Measurements from ENCODE around the gene ZNF32.
"Not testable (repeated sequence)": the region's sequence is repeated elsewhere in the genome, so short reads cannot be mapped to it uniquely, and the experiment has no call there.

The ZNF32 gene

DNA sequence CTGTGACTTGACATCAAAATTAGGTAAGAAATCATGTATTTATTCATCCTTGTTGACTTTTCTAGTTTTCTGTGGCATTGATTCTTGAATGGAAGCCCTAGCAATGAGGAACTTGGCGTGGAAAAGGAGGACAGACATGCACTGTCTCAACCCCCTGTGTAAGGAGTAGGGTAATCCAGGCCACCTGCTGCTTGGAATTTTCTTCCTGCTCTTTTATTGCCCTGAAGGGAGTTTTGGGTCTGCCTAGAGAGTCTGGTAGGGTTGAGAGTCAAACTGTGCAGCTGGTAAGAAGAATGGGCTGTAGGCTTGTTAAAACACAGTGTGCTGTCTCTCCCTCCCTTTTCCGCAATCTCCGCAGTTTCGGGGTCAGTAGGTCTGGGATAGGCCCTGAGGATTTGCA is 19.7 kb downstream of the ZNF32 start:
- DNase-seq (ENCODE audit: low spot score) = no peak

DNA sequence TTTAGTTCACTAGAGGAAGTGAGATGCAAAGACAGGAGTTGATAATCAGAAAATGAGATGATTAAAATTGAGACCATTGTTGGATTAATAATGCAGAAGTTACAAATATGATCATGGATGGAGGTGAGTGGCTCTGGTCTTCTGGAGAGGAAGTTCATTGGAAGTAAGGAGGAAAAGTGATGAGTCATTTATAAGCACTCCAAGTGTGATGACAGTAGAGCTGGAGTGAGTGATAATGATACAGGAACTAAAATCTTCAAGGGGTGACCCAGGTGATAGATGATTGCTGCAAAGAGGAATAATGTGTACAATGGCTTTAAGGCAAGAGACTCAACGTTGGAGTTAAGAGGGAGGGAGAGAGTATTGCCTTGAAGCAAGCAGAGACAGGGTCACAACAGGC is 20.7 kb downstream of the ZNF32 start:
- DNase-seq (ENCODE audit: low spot score) = no peak

DNA sequence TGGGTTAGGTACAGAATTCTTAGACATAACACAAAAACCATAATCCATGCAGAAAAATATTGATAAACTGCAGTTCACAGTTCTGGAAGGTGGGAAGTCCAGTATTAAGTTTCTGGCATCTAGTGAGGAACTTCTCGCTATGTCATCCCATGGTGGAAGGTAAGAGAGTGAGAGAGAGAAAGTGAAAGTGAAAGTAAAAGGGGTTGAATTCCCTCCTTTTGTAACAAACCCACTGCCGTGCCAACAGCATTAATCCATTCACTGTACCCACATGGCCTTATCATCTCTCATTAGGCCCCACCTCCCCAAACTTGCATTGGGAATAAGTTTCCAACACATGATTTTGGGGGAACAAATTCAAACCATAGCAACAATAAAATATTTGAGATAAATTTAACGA is 25.3 kb downstream of the ZNF32 start:
- DNase-seq (ENCODE audit: low spot score) = peak; percentile 19

DNA sequence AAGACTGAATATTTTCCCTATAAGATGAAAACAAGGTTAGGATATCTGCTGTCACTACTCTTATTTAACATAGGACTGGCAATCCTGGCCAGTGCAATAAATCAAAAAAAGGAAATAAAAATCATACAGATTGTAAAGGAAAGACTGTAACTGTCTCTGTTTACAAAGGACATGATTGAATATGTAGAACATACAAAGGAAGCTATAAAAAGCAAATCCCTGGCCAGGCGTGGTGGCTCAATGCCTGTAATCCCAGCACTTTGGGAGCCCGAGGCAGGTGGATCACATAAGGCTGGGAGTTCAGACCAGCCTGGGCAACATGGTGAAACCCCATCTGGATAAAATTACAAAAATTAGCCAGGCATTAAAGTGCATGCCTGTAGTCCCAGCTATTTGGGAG is 26.6 kb downstream of the ZNF32 start:
- no peak for DNase-seq (ENCODE audit: low spot score)

DNA sequence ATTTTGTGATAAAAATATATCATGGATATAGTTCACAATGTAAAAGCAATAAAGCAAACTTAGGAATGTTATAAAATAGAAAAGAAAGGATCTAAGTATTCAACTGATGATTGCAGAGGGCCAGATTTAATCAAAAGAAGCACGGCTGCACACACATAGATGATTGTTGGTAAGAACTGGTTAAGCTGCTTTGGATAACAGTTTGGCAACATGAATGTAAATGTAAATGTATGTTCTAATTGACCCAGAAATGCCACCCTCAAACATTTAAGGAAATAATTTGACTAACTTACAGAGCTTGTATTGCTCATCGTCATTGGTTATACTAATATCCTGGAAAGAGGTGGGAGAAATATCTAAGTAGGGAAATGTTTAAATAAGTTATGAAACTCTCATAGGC is 29.3 kb downstream of the ZNF32 start:
- DNase-seq (ENCODE audit: low spot score) = no peak

DNA sequence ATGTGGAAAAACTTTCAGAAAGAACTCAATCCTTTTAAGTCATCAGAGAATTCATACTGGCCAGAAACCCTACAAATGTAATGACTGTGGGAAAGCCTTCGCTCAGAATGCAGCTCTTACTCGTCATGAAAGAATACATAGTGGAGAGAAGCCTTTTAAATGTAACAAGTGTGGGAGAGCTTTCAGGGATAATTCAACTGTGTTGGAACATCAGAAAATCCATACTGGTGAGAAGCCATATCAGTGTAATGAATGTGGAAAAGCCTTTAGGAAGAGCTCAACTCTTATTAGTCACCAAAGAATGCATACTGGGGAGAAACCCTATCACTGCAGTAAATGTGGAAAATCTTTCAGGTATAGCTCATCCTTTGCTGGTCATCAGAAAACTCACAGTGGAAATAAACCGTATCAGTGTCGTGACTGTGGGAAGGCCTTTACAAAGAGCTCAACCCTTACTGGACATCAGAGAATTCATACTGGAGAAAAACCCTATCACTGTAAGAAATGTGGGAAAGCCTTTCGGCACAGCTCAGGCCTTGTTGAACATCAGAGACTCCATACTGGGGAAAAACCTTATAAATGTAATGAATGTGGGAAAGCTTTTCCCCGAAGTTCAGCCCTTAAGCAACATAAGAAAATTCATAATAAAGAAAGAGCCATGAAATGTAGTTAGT is 31.8 kb downstream of the ZNF32 start:
- no peak for DNase-seq (ENCODE audit: low spot score)

DNA sequence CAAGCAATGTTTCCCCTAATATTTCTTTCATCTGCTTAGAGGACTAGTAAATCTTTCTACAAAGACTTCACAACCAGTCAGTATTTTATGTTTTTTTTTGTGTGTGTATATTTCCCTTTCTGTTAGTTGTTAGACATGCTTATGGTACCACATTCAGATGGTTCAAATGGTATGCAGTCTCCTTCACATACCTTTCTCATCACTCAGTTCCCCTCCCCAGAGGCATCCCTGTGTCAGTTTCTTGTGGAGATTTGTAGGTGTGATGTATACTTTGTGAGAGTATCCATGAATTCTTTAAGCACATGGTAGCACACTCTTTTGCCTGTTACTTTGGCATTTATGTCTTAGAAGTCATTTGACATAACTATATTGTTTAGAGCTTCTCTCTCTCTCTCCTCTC is 38.0 kb downstream of the ZNF32 start:
- no peak for DNase-seq (ENCODE audit: low spot score)

DNA sequence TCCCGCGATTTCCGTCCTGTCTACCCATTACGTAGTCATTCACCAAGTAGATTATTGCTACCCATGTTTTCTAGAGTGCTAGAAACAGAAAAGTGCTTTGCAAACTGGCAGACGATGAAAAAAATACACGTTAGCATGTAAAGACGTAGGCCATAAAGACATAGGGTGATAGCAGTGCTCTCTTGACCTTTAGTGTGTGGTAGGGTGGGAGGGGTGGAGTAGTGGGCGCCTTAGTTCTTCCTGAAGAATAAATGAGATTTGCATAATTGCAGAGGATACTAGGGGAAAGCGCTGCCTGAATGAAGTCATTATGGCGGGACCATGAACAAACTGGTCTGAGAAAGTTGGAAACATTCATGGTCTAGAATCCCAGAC is 41.5 kb downstream of the ZNF32 start:
- no peak for DNase-seq (ENCODE audit: low spot score)

DNA sequence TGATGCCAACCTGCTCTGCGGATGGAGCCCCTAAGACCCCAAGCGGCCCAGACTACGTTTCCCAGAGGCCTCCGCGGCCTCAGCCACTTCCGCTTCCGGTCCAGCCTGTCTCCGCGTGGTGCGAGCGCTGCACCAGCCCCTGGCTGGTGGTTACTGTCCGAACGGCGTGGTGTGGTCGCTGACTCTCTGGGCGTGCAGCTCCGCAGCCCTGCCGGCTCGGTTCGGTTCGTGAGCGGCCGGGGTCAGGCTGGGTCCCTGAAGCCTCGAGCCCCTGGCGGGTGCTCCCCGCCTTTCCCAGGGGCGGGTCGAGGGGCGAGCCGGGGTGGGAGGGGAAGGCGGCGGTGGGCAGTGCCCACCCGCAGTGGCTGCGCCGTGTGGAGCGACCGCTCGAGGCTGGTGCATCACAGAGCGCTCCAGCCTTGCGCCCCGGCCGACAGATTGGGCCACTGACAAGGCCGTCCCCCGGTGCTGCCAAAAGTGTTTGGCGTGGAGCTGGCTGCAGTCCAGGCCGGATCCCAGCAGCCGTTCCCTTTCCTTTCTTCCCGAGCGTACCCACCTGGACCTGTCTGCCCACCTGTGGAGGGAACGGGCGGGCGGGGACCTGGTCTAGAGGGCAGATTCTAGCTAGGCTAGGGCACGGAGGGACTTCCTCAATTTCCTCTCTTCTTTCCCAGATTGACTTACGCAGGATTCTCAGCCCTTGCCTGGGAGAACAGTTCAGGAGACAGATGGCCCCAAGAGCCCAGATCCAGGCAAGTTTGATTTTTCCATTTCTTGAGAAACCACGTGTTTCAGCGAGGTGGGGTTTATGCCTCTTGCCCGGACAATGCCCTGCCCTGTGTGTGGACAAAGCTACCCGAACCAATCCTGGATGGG is 42.1 kb downstream of the ZNF32 start, which contains the start of gene ZNF485:
Gene ZNF485 (plus strand): TSS at position 116 of the 876 bp plus-strand sequence. CDS start 613 bp downstream, at position 729.
- peak; percentile 65 for DNase-seq (ENCODE audit: low spot score)

DNA sequence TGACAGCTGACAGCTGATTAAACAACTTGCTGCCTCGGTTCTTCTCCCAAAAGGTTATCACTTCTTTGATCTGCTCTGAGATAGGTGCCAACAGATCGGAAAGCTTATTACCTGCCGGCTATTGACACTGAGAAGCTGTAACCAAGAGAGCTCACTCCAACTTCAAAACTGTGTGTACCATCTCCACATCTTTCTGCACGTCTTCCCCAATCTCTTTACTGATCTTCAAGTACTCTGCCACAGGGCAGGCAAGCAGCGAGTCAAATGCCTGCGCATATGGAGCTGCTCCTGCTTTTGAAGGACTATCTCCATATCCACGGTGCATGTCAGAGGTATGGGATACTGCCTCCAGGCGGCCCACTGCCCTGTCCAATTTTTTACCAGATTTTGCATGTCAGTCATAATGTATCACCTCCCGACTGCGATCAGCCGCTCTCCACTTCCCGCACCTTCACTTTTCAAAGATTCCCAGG is 42.8 kb downstream of the ZNF32 start:
- DNase-seq (ENCODE audit: low spot score) = no peak

DNA sequence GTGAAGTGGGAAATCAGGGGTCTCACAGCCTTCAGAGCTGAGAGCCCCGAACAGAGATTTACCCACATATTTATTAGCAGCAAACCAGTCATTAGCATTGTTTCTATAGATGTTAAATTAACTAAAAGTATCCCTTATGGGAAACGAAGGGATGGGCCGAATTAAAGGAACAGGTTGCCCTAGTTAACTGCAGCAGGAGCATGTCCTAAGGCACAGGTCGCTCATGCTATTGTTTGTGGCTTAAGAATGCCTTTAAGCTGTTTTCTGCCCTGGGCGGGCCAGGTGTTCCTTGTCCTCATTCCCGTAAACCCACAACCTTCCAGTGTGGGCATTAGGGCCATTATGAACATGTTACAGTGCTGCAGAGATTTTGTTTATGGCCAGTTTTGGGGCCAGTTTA is 47.1 kb downstream of the ZNF32 start:
- DNase-seq (ENCODE audit: low spot score) = not testable (repeated sequence)

DNA sequence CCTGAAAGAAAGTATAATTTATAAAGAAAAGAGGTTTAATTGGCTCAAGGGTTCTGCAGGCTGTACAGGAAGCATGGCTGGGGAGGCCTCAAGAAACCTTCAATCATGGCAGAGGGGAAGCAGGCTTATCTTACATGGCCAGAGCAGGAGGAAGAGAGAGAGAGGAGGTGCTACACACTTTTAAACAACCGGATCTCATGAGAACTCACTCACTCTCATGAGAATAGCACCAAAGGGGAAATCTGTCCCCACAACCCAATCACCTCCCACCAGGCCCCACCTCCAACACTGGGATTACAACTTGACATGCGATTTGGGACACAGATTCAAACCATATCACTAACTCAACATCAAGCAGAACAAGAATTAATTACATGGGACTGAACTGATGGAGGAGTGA is 49.3 kb downstream of the ZNF32 start:
- no peak for DNase-seq (ENCODE audit: low spot score)

DNA sequence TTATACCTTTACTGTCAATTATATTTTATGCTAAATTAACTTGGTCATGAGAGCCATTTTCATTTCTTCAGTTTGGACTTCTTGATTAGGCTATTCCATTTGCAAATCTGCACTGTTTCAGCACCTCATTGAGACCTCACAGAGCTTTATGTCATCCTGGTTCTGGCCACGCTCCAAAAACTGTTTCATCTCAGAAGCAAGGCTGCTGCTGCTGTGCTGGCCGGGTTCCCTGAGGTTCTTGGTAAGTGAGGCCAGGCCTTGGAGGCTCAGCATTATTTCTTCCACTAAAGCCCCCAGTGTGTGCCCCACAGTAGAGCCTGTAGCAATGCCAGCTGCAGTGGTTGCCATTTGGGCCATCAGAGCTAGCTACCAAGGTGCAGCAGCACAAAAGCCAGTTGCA is 50.2 kb downstream of the ZNF32 start:
- no peak for DNase-seq (ENCODE audit: low spot score)

DNA sequence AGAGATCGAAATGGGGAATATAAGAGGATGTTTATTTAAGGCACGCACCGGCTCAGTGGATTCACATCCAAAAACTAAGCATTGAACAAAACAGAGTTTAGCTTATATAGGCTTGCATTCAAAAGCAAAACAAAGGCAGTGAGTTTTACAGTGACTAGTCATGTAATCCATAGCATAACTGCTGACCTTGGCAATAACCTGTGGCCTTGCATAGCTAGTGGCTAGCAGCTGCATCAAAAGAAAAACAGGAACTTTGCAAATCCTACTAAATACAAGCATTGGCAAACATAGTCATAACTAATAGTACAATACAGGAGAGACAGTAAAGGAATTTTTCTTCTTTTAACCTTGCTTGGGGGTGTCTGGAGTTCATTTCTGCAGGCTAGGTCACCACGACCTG is 52.1 kb downstream of the ZNF32 start:
- DNase-seq (ENCODE audit: low spot score) = no peak

DNA sequence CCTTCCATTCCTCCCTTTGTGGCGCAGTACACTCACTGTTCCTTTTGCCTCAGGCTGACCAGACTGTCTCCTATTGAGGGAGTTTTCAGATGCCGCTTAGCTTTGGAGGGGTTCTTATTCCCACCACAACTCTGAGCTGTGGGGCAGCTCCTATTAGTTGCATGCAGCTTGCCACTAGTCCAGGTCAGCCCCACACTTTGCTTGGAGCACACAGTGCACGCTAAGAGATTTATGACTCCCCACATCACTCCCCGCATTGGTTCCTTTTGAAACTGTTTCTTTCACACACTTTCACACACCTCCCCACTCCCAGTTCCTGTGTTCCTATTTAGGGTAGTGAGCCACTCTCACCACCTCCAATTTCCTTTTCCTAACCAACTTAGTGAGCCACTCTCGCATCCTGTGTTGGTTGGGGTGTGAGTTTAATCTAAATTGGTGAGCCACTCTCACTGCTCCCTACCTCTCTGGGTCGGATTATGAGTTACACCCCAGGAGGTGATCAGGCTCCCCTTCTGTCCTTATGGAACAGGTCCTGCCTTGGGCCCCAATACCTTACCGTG is 52.9 kb downstream of the ZNF32 start:
- peak; percentile 21 for DNase-seq (ENCODE audit: low spot score)

DNA sequence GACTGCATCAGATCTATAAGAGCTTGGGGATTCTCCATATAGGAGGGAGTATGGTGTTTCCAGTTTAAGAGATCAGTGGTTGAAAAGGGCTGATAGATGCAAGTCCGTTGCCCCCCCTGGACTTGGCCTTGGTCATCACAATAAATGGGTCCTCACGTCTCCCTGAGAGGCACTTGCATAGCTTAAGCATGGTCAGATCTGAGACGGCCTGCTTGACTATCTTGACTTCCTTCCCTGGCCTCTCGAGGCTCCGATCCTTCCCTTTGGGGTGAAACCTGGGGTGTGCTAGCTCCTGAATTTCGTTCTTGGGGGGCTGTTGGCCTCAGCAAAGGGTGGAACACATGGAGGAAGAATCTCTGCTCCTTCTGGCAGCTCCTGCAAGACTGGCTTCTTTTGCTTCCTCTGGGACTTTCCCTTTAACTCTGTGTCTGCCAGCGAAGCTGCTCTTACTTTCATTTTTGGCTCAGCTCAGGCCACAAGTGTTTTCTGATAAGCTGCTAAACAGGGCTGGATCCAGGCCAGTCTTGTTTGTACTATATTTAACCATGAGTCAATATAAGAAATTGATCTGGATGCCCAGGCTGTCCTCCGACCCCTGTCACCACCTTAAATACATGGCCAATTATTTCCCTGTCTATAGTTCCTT is 53.6 kb downstream of the ZNF32 start:
- DNase-seq (ENCODE audit: low spot score) = peak; percentile 52

Data from CD4-positive, alpha-beta T cell treated with Interleukin-15 for 4 hours (primary cell).